Vagina (tissue), 2 donors: ENCODE data around the gene SH3BGRL2. TPM values are rescaled to one million over a fixed set of nuclear protein-coding genes. Genes with fewer than 3 reads are reported as not detected.

Experiments
- DNase-seq, 2 donors: peaks; one replicate each; pipeline ENCODE4 v3.0.0-alpha.2; 2017; ENCODE audit errors: extremely low spot score in 2 of 2
- H3K27ac ChIP-seq: fragments of 200-600 bp; sonication (generic); one replicate; pipeline ENCODE4 v1.5.1; 2019
- H3K27me3 ChIP-seq: fragments of 200-600 bp; sonication (generic); one replicate; pipeline ENCODE4 v1.5.1; 2019
- H3K36me3 ChIP-seq, 2 donors: fragments of 200-600 bp; sonication (generic); one replicate each; pipeline ENCODE4 v1.5.1; 2017 to 2019
- H3K4me1 ChIP-seq: fragments of 200-600 bp; sonication (generic); one replicate; pipeline ENCODE4 v1.5.1; 2019
- H3K4me3 ChIP-seq, 2 donors: fragments of 200-600 bp; sonication (generic); 1 replicate in 1 of 2; 2 replicates in 1 of 2; pipeline ENCODE4 v1.5.1; 2016 to 2019
- H3K9me3 ChIP-seq: fragments of 200-600 bp; sonication (generic); one replicate; pipeline ENCODE4 v1.5.1; 2019
- CTCF ChIP-seq, 3 experiments: fragments of 450-650 bp in 2 of 3; fragments of 200-600 bp in 1 of 3; sonication (generic) in 1 of 3; IDR thresholded peaks; one replicate each; pipeline ENCODE4 v1.5.1; 2017 to 2019; ENCODE audit warnings: antibody characterized with exemption in 3 of 3, mild to moderate bottlenecking in 2 of 3, moderate library complexity in 2 of 3
- POLR2A ChIP-seq, 2 donors: fragments of 450-650 bp; IDR thresholded peaks; one replicate each; pipeline ENCODE4 v1.6.1; 2017; ENCODE audit warnings: antibody characterized with exemption in 2 of 2, mild to moderate bottlenecking in 2 of 2, moderate library complexity in 2 of 2
- POLR2AphosphoS5 ChIP-seq, 2 donors: sonication (generic); formaldehyde crosslinking; IDR thresholded peaks; one replicate each; pipeline ENCODE4 v1.9.0; 2017; ENCODE audit warnings: antibody characterized with exemption in 2 of 2, mild to moderate bottlenecking in 2 of 2, low read depth in 1 of 2; ENCODE audit not compliant: insufficient read depth in 1 of 2
- intact Hi-C: fragments of 100-400 bp; cut with DNase I; formaldehyde crosslinking; loops from one replicate; pipeline ENCODE4 v1.15.1; 2023
- total RNA-seq: library from RNA; depleted of rRNA; stranded (reverse); fragments of >200 nt; gene quantifications from one replicate; pipeline ENCODE4 v1.2.3, GENCODE V29; 2016

The SH3BGRL2 gene
- total RNA-seq, 1 donor from 2014 or later = 38.3 TPM

GRCh38 chr6:79731471-79731870 lies 100.3 kb downstream of the SH3BGRL2 start:
- H3K4me1 ChIP-seq = no peaks in the 10 kb centered on the region
- H3K9me3 ChIP-seq = no peaks in the 10 kb centered on the region
- H3K27ac ChIP-seq = no peak overlapping the region
- H3K27me3 ChIP-seq = no peaks in the 10 kb centered on the region
- intact Hi-C loops = no loop called here
- no peak for DNase-seq
- H3K36me3 ChIP-seq = no peaks in the 10 kb centered on the region
- no peak for TF ChIP-seq POLR2AphosphoS5 (IDR thresholded peaks at IDR 0.05; ENCODE audit: insufficient read depth in 1 of 2, low read depth in 1 of 2)
- TF ChIP-seq POLR2A (IDR thresholded peaks at IDR 0.05) = no peak
- TF ChIP-seq CTCF (IDR thresholded peaks at IDR 0.05) = no peak
- H3K4me3 ChIP-seq = no peak overlapping the region

GRCh38 chr6:79733388-79733787 lies 102.3 kb downstream of the SH3BGRL2 start:
- intact Hi-C loops = no loop called here

GRCh38 chr6:79734374-79734773 lies 103.2 kb downstream of the SH3BGRL2 start:
- no peak for DNase-seq
- Histone ChIP-seq H3K9me3 (no peaks in the 10 kb centered on the region), H3K27me3 (no peaks in the 10 kb centered on the region), H3K36me3 (no peaks in the 10 kb centered on the region), H3K27ac (no peak overlapping the region), H3K4me1 (no peaks in the 10 kb centered on the region), H3K4me3 (no peak overlapping the region)
- intact Hi-C loops = no loop called here
- no peak for TF ChIP-seq POLR2AphosphoS5 (IDR thresholded peaks at IDR 0.05; ENCODE audit: insufficient read depth in 1 of 2, low read depth in 1 of 2)
- no peak for TF ChIP-seq CTCF (IDR thresholded peaks at IDR 0.05)
- no peak for TF ChIP-seq POLR2A (IDR thresholded peaks at IDR 0.05)

More at GRCh38 chr6:79733388-79733787, 102.3 kb downstream of the SH3BGRL2 start:
- Histone ChIP-seq H3K27ac (no peak overlapping the region), H3K4me3 (no peak overlapping the region), H3K4me1 (no peaks in the 10 kb centered on the region), H3K36me3 (no peaks in the 10 kb centered on the region), H3K27me3 (no peaks in the 10 kb centered on the region), H3K9me3 (no peaks in the 10 kb centered on the region)
- no peak for DNase-seq
- TF ChIP-seq CTCF (IDR thresholded peaks at IDR 0.05) (no peak), POLR2A (IDR thresholded peaks at IDR 0.05) (no peak), POLR2AphosphoS5 (IDR thresholded peaks at IDR 0.05; ENCODE audit: insufficient read depth in 1 of 2, low read depth in 1 of 2) (no peak)

- Histone ChIP-seq H3K9me3 (no peaks in the 10 kb centered on the region), H3K27ac (no peak overlapping the region), H3K36me3 (no peaks in the 10 kb centered on the region), H3K4me3 (no peak overlapping the region), H3K4me1 (no peaks in the 10 kb centered on the region), H3K27me3 (no peaks in the 10 kb centered on the region)
- intact Hi-C loops = no loop called here
- TF ChIP-seq POLR2A (IDR thresholded peaks at IDR 0.05) (no peak), POLR2AphosphoS5 (IDR thresholded peaks at IDR 0.05; ENCODE audit: insufficient read depth in 1 of 2, low read depth in 1 of 2) (no peak), CTCF (IDR thresholded peaks at IDR 0.05) (no peak)
- no peak for DNase-seq
Observed at GRCh38 chr6:79735183-79735582, 104.1 kb downstream of the SH3BGRL2 start.

- no peak for DNase-seq
- H3K4me1 ChIP-seq = no peaks in the 10 kb centered on the region
- no peak overlapping the region for H3K27ac ChIP-seq
- no peaks in the 10 kb centered on the region for H3K36me3 ChIP-seq
- intact Hi-C loops = no loop called here
- no peak for TF ChIP-seq POLR2AphosphoS5 (IDR thresholded peaks at IDR 0.05; ENCODE audit: insufficient read depth in 1 of 2, low read depth in 1 of 2)
- no peak for TF ChIP-seq POLR2A (IDR thresholded peaks at IDR 0.05)
- no peak for TF ChIP-seq CTCF (IDR thresholded peaks at IDR 0.05)
- H3K9me3 ChIP-seq = no peaks in the 10 kb centered on the region
- H3K27me3 ChIP-seq = no peaks in the 10 kb centered on the region
- no peak overlapping the region for H3K4me3 ChIP-seq
Observed at GRCh38 chr6:79737172-79737571, 106.0 kb downstream of the SH3BGRL2 start.
